GM12891 (cell line): ENCODE results near the gene SLC49A3.

Source experiments
- POLR2A ChIP-seq: IDR thresholded peaks from 2 replicates; pipeline ENCODE4 v1.6.1; 2011; ENCODE audit warnings: low read depth, low read length, control low read depth
- POLR2AphosphoS5 ChIP-seq: IDR thresholded peaks from 2 replicates; pipeline ENCODE4 v1.6.1; 2011; ENCODE audit warnings: low read depth, low read length, control low read depth
- TAF1 ChIP-seq: IDR thresholded peaks from 2 replicates; pipeline ENCODE4 v1.6.1; 2011; ENCODE audit warnings: low read depth, low read length, control low read depth

DNA sequence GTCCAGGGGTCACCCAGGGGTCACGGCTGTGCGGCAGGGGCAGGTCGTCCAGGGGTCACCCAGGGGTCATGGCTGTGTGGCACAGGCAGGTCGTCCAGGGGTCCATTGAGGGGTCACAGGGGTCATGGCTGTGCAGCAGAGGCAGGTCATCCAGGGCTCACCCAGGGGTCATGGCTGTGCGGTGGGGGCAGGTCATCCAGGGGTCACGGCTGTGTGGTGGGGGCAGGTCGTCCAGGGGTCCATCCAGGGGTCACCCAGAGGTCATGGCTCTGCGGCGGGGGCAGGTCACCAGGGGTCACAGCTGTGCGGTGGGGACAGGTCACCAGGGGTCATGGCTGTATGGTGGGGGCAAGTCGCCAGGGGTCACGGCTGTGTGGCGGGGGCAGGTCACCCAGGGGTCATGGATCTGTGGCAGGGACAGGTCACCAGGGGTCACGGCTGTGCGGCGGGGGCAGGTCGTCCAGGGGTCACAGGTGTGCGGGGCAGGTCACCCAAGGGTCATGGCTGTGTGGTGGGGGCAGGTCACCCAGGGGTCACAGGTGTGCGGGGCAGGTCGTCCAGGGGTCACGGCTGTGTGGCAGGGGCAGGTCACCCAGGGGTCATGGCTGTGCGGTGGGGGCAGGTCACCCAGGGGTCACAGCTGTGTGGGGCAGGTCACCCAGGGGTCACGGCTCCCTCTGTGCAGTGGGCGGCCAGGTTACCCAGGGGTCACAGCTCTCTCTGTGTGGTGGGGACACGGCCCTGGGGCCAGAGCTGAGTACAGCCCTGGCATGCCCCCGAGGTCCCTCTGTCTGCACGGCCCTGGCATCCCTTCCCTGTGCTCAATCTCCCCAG, 30.9 kb downstream of the SLC49A3 start:
- TF ChIP-seq POLR2A = no peak
- TF ChIP-seq POLR2AphosphoS5 = no peak
- TF ChIP-seq TAF1 = no peak
